GM12891 (cell line): Measurements from ENCODE around the gene MCOLN2.
"Not testable (repeated sequence)": the region's sequence is repeated elsewhere in the genome, so short reads cannot be mapped to it uniquely, and the experiment has no call there.

ENCODE experiments used
- DNase-seq: peaks from one replicate; pipeline ENCODE4 v3.0.0; 2011; ENCODE audit warnings: low spot score; ENCODE audit not compliant: insufficient read length
- FAIRE-seq: peaks from 2 replicates; lab custom pipeline; 2011; peaks lifted over from hg19 to GRCh38; lab: Jason Lieb, UNC
- PAX5 ChIP-seq: IDR thresholded peaks from 2 replicates; pipeline ENCODE4 v1.6.1; 2011; ENCODE audit warnings: low read length, moderate library complexity, mild to moderate bottlenecking; ENCODE audit not compliant: insufficient read depth, severe bottlenecking
- POLR2A ChIP-seq: IDR thresholded peaks from 2 replicates; pipeline ENCODE4 v1.6.1; 2011; ENCODE audit warnings: low read depth, low read length, control low read depth
- POLR2AphosphoS5 ChIP-seq: IDR thresholded peaks from 2 replicates; pipeline ENCODE4 v1.6.1; 2011; ENCODE audit warnings: low read depth, low read length, control low read depth
- POU2F2 ChIP-seq: IDR thresholded peaks from 2 replicates; pipeline ENCODE4 v1.6.1; 2011; ENCODE audit warnings: low read depth, mild to moderate bottlenecking, control low read depth, low read length, moderate library complexity
- SPI1 ChIP-seq: IDR thresholded peaks from 2 replicates; pipeline ENCODE4 v1.6.1; 2011; ENCODE audit warnings: low read depth, low read length, control low read depth
- TAF1 ChIP-seq: IDR thresholded peaks from 2 replicates; pipeline ENCODE4 v1.6.1; 2011; ENCODE audit warnings: low read depth, low read length, control low read depth

MCOLN2 gene

GRCh38 chr1:84988588-84988987 lies 8.3 kb downstream of the MCOLN2 start:
- peak; percentile 93 for FAIRE-seq
- no peak for DNase-seq
- TF ChIP-seq PAX5 (no peak), SPI1 (peak; percentile 83), TAF1 (0 out of 2 replicates have a peak, but pooled peaks have one; percentile 22), POU2F2 (peak; percentile 84), POLR2A (peak; percentile 45; the same call in 1 of the 2 replicates), POLR2AphosphoS5 (peak; percentile 55)

- not testable (repeated sequence) for DNase-seq
- FAIRE-seq, result peak; percentile 75
Measured at GRCh38 chr1:84986561-84986960, 10.4 kb downstream of the MCOLN2 start.

GRCh38 chr1:84985365-84985764 lies 11.5 kb downstream of the MCOLN2 start:
- FAIRE-seq, result peak; percentile 20
- no peak for DNase-seq
- 0 out of 2 replicates have a peak, but pooled peaks have one; percentile 4 for TF ChIP-seq SPI1
- no peak for TF ChIP-seq PAX5

- FAIRE-seq (no peak), DNase-seq (no peak)
- TF ChIP-seq TAF1 (no peak), POLR2A (no peak), SPI1 (no peak), POU2F2 (no peak), POLR2AphosphoS5 (no peak), PAX5 (no peak)
Measured at GRCh38 chr1:84982395-84982794, 14.5 kb downstream of the MCOLN2 start.

GRCh38 chr1:84975035-84975434 lies 21.9 kb downstream of the MCOLN2 start:
- DNase-seq (no peak), FAIRE-seq (peak; percentile 92)
- TF ChIP-seq POLR2AphosphoS5 (no peak), PAX5 (no peak), POU2F2 (no peak), POLR2A (no peak), TAF1 (no peak), SPI1 (no peak)

GRCh38 chr1:84973498-84974334 lies 23.2 kb downstream of the MCOLN2 start:
- DNase-seq (no peak), FAIRE-seq (peak; percentile 95)
- TF ChIP-seq SPI1, result no peak
- TF ChIP-seq POLR2AphosphoS5, result no peak
- no peak; the same call in 1 of the 2 replicates for TF ChIP-seq TAF1
- no peak for TF ChIP-seq POLR2A

GRCh38 chr1:84972377-84972987 lies 24.4 kb downstream of the MCOLN2 start:
- DNase-seq, result no peak
- peak; percentile 77 for FAIRE-seq
- no peak for TF ChIP-seq POLR2A

GRCh38 chr1:84971957-84972356 lies 25.0 kb downstream of the MCOLN2 start:
- no peak for FAIRE-seq
- TF ChIP-seq SPI1, result peak; percentile 15; the same call in 1 of the 2 replicates
- no peak for TF ChIP-seq PAX5
- TF ChIP-seq POLR2A, result no peak
- DNase-seq, result no peak

- FAIRE-seq, result peak; percentile 69
- DNase-seq, result no peak
- TF ChIP-seq POLR2A, result no peak; the same call in none of the 2 replicates
- no peak for TF ChIP-seq SPI1
- TF ChIP-seq TAF1, result no peak
- 0 out of 2 replicates have a peak, but pooled peaks have one; percentile 11 for TF ChIP-seq POU2F2
- no peak for TF ChIP-seq POLR2AphosphoS5
- no peak for TF ChIP-seq PAX5
Measured at GRCh38 chr1:84969489-84970250, 27.2 kb downstream of the MCOLN2 start.

- DNase-seq (no peak), FAIRE-seq (no peak)
- no peak for TF ChIP-seq POU2F2
- TF ChIP-seq TAF1, result no peak
- no peak for TF ChIP-seq POLR2AphosphoS5
- TF ChIP-seq SPI1, result no peak
- no peak for TF ChIP-seq PAX5
- no peak for TF ChIP-seq POLR2A
Measured at GRCh38 chr1:84968865-84969264, 28.0 kb downstream of the MCOLN2 start.
